ENCODE measurements around the gene AGMO.

DNA sequence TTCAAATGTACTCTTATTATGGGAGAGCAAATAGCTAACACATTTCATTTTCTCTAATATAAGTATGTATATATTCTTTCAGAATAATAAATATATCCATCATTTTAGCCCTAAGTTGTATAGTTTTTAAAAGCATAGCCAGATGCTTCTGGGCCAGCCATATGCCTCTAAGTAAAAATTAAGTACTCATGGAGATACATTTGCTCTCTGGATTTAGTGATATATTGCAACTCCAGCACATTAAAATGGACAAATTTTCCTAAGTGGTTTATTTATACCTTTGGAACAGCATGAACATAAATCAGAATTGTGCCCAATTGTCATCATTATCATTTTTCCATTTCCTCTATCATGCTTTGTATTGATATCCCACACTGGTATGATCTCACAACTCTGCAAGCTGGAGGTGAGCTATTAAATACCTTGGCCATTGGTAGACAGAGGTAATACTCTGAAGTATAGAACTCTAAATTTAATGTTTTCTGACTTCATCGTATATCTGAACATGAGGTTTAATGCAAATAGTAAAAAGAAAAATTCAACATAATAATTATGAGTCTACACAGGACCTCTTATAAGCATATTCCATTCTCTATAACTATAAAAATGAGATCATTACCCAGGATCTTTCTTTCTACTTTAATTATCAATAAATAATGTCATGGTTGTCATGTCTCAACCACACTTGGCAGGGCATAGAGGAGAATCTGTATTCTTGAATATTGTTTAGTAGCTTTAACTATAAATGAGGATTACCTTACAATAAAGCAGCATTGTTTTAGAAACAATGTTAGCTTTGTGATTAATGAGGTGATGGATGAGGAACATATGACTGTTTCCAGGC is 90.8 kb downstream of the AGMO start:
- TF ChIP-seq, protein P1, sequence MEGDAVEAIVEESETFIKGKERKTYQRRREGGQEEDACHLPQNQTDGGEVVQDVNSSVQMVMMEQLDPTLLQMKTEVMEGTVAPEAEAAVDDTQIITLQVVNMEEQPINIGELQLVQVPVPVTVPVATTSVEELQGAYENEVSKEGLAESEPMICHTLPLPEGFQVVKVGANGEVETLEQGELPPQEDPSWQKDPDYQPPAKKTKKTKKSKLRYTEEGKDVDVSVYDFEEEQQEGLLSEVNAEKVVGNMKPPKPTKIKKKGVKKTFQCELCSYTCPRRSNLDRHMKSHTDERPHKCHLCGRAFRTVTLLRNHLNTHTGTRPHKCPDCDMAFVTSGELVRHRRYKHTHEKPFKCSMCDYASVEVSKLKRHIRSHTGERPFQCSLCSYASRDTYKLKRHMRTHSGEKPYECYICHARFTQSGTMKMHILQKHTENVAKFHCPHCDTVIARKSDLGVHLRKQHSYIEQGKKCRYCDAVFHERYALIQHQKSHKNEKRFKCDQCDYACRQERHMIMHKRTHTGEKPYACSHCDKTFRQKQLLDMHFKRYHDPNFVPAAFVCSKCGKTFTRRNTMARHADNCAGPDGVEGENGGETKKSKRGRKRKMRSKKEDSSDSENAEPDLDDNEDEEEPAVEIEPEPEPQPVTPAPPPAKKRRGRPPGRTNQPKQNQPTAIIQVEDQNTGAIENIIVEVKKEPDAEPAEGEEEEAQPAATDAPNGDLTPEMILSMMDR (IDR thresholded peaks at IDR 0.05; ENCODE audit: low read depth, low read length, missing input control), result no peak
- TF ChIP-seq FOXA1 (IDR thresholded peaks at IDR 0.05) (no peak), RAD21 (IDR thresholded peaks at IDR 0.05) (no peak), YY1 (IDR thresholded peaks at IDR 0.05) (no peak)
- TF ChIP-seq, protein P2, sequence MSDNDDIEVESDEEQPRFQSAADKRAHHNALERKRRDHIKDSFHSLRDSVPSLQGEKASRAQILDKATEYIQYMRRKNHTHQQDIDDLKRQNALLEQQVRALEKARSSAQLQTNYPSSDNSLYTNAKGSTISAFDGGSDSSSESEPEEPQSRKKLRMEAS (IDR thresholded peaks at IDR 0.05), result no peak
- TF ChIP-seq, protein P3, sequence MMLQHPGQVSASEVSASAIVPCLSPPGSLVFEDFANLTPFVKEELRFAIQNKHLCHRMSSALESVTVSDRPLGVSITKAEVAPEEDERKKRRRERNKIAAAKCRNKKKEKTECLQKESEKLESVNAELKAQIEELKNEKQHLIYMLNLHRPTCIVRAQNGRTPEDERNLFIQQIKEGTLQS (IDR thresholded peaks at IDR 0.05), result no peak

Data from liver (tissue), 3 donors.